AG04449 (cell line): Measurements from ENCODE around the gene WDFY4.

ENCODE experiments used
- CTCF ChIA-PET: fragments of 350-600 bp; formaldehyde crosslinking; extraction: SDS; loops from one replicate; lab custom pipeline; 2021; ENCODE audit warnings: antibody characterized with exemption; lab: Yijun Ruan, JAX
- POLR2A ChIA-PET: fragments of 400-600, 350-600 bp; formaldehyde crosslinking; extraction: SDS; loops from one replicate; lab custom pipeline; 2020; ENCODE audit warnings: antibody characterized with exemption, inconsistent platforms; lab: Yijun Ruan, JAX
- DNase-seq: peaks from one replicate; pipeline ENCODE4 v3.0.0-alpha.2; 2010; ENCODE audit warnings: low read depth, low spot score
- H3K4me3 ChIP-seq: 2 replicates; pipeline ENCODE4 v1.5.1; 2011; ENCODE audit warnings: low read depth, mild to moderate bottlenecking, control low read depth, low read length
- CTCF ChIP-seq: IDR thresholded peaks from one replicate; pipeline ENCODE4 v1.5.1; 2011; ENCODE audit warnings: mild to moderate bottlenecking, moderate library complexity, low read length, control low read depth, inconsistent platforms; ENCODE audit not compliant: insufficient read depth; ENCODE audit errors: missing control alignments

Gene WDFY4

GRCh38 chr10:48814933-48815332, 130.3 kb downstream of the WDFY4 start:
- DNase-seq, result no peak
- H3K4me3 ChIP-seq, result no peak overlapping the region
- CTCF ChIA-PET, result no interaction called here
- POLR2A ChIA-PET, result no interaction called here
- no peak for TF ChIP-seq CTCF

- POLR2A ChIA-PET, result no interaction called here
These were observed 132.5 kb downstream of the WDFY4 start for GRCh38 chr10:48817141-48817540.

GRCh38 chr10:48818081-48818480, 133.4 kb downstream of the WDFY4 start:
- ChIA-PET CTCF (no interaction called here), POLR2A (no interaction called here)
- TF ChIP-seq CTCF, result no peak
- no peak for DNase-seq
- no peak overlapping the region for H3K4me3 ChIP-seq

More at GRCh38 chr10:48817141-48817540, 132.5 kb downstream of the WDFY4 start:
- no peak for DNase-seq
- CTCF ChIA-PET, result no interaction called here
- no peak for TF ChIP-seq CTCF
- H3K4me3 ChIP-seq, result no peak overlapping the region

- CTCF ChIA-PET, result no interaction called here
- no peak overlapping the region for H3K4me3 ChIP-seq
- TF ChIP-seq CTCF, result no peak
- POLR2A ChIA-PET, result no interaction called here
- DNase-seq, result no peak
These were observed 134.3 kb downstream of the WDFY4 start for GRCh38 chr10:48818861-48819520.

- ChIA-PET POLR2A (no interaction called here), CTCF (no interaction called here)
- no peak overlapping the region for H3K4me3 ChIP-seq
- DNase-seq, result no peak
- TF ChIP-seq CTCF, result no peak
These were observed 135.1 kb downstream of the WDFY4 start for GRCh38 chr10:48819783-48820182.

- ChIA-PET POLR2A (no interaction called here), CTCF (no interaction called here)
- no peak for TF ChIP-seq CTCF
- DNase-seq, result no peak
- H3K4me3 ChIP-seq, result no peak overlapping the region
These were observed 135.6 kb downstream of the WDFY4 start for GRCh38 chr10:48820231-48820630.
